ENCODE data around the gene TIAM2. TPM values are rescaled to one million over a fixed set of nuclear protein-coding genes. Genes with fewer than 3 reads are reported as not detected.

TIAM2 gene
- total and polyA plus RNA-seq, 7 donors, result 1.2 to 15.8 (median 11.0) TPM

DNA sequence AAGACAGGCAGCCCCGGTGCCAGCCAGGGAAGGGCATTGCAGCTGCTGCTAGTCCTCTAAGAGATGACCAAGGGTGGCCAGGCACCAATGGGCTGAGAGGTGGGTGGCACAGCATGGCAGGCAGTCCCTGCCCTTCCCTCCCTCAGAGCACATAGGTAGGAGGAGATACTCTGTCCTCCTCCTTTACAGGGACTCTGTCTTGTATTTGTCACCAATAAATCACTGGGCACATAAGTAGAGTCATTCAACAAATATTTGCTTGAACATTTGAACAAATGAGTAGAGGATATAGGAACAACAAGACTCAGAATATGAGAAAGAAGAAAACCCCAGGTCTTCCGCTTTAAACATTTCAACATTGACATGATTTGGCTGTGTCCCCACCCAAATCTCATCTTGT is 199.3 kb downstream of the TIAM2 start:
- intact Hi-C loops (cut with DNase I), result no loop called here
- Histone ChIP-seq H3K27ac (no peak overlapping the region), H3K4me3 (no peak overlapping the region), H3K36me3 (no peaks in the 10 kb centered on the region), H3K4me1 (peaks cover 0 to 16% (median 14%) of the 10 kb centered on the region in 4 donors), H3K9me3 (no peaks in the 10 kb centered on the region), H3K27me3 (no peaks in the 10 kb centered on the region)
- WGBS, 2 donors, result 95 to 97% methylated on average over 2 of the region's 2 CpGs
- no peak for DNase-seq
- TF ChIP-seq, protein P1, sequence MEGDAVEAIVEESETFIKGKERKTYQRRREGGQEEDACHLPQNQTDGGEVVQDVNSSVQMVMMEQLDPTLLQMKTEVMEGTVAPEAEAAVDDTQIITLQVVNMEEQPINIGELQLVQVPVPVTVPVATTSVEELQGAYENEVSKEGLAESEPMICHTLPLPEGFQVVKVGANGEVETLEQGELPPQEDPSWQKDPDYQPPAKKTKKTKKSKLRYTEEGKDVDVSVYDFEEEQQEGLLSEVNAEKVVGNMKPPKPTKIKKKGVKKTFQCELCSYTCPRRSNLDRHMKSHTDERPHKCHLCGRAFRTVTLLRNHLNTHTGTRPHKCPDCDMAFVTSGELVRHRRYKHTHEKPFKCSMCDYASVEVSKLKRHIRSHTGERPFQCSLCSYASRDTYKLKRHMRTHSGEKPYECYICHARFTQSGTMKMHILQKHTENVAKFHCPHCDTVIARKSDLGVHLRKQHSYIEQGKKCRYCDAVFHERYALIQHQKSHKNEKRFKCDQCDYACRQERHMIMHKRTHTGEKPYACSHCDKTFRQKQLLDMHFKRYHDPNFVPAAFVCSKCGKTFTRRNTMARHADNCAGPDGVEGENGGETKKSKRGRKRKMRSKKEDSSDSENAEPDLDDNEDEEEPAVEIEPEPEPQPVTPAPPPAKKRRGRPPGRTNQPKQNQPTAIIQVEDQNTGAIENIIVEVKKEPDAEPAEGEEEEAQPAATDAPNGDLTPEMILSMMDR (IDR thresholded peaks at IDR 0.05), result no peak
- TF ChIP-seq POLR2A (IDR thresholded peaks at IDR 0.05) (no peak), EP300 (IDR thresholded peaks at IDR 0.05) (no peak), POLR2AphosphoS5 (IDR thresholded peaks at IDR 0.05) (no peak)

DNA sequence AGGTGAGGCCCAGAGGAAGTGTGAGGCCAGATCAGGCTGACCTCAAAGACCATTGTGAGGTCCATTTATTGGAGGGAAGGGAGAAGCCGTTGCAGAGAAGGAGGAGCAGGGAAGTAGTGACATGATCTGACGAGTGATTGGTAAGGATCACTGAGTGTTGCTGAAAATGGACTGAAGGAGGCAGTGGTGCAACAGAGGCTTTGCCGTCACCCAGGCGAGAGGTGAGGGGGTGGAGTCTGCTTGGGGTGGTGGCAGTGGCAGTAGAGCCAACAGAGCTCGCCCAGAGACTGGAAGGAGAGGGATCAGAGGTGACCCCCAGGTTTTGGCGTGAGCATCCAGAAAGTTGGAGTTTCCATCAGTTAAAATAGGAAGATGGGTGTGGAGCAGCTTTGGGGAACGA is 200.8 kb downstream of the TIAM2 start:
- Histone ChIP-seq H3K4me1 (peaks cover 0 to 8% (median 5%) of the 10 kb centered on the region in 4 donors), H3K9me3 (no peaks in the 10 kb centered on the region), H3K4me3 (no peak overlapping the region), H3K27me3 (no peaks in the 10 kb centered on the region), H3K27ac (no peak overlapping the region), H3K36me3 (no peaks in the 10 kb centered on the region)
- DNase-seq, result no peak
- WGBS, 2 donors, result 95% methylated on average over 7 of the region's 7 CpGs
- no peak for TF ChIP-seq POLR2AphosphoS5 (IDR thresholded peaks at IDR 0.05)
- no peak for TF ChIP-seq POLR2A (IDR thresholded peaks at IDR 0.05)
- no peak for TF ChIP-seq EP300 (IDR thresholded peaks at IDR 0.05)
- TF ChIP-seq, protein P1 (IDR thresholded peaks at IDR 0.05), result no peak
- intact Hi-C loops (cut with DNase I), result no loop called here

DNA sequence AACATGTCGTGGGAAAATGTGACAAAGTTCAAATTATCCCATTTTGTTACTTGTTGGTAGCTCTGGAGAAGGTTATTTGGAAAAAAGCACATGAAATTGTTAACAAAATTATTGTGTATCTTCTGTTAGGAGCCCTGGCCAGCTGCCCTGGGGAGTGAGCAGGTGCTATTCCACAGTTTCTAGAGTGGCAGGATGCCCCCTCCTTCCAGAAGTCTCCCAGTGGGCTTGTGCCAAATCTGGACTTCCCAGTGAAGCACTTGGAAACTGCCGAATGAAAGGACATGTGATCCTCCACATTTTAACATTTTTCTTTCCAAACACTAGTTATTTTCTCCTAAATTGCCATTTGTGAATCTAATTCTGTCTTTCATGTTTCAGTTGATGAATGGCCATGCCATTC is 201.8 kb downstream of the TIAM2 start:
- TF ChIP-seq EP300 (IDR thresholded peaks at IDR 0.05) (no peak), POLR2AphosphoS5 (IDR thresholded peaks at IDR 0.05) (no peak), POLR2A (IDR thresholded peaks at IDR 0.05) (no peak)
- TF ChIP-seq, protein P1 (IDR thresholded peaks at IDR 0.05), result no peak
- H3K9me3 ChIP-seq, result no peaks in the 10 kb centered on the region
- no peak overlapping the region for H3K4me3 ChIP-seq
- no peak overlapping the region for H3K27ac ChIP-seq
- intact Hi-C loops (cut with DNase I), result no loop called here
- H3K4me1 ChIP-seq, result peaks cover 0 to 15% (median 12%) of the 10 kb centered on the region in 4 donors
- no peak for DNase-seq
- H3K36me3 ChIP-seq, result no peaks in the 10 kb centered on the region
- WGBS, 2 donors, result 67 to 76% methylated on average over 2 of the region's 2 CpGs
- H3K27me3 ChIP-seq, result no peaks in the 10 kb centered on the region

DNA sequence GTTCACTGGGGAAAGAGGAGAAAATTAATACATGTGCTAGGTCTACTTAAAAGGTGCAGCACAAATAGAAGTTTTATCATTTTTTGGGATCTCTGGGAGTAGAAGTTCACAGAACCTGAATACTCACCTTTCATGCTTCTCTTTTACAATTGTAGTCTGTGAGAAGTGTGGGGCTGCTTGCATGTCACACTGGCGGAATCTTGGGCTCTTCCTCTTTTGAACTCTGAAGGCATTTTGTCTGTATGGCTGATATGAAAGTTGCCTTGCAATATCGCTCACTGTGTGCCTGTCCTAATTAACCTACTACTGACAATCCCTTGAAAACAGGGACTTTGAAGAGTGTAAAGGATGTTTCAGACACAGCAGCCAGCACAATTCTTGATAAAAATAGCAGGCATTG is 202.8 kb downstream of the TIAM2 start:
- no peaks in the 10 kb centered on the region for H3K27me3 ChIP-seq
- no peak for TF ChIP-seq POLR2AphosphoS5 (IDR thresholded peaks at IDR 0.05)
- TF ChIP-seq, protein P1 (IDR thresholded peaks at IDR 0.05), result no peak
- TF ChIP-seq POLR2A (IDR thresholded peaks at IDR 0.05), result no peak
- no peak for TF ChIP-seq EP300 (IDR thresholded peaks at IDR 0.05)
- H3K4me1 ChIP-seq, result peaks cover 0 to 22% (median 18%) of the 10 kb centered on the region in 4 donors
- DNase-seq, result no peak
- intact Hi-C loops (cut with DNase I), result no loop called here
- H3K27ac ChIP-seq, result no peak overlapping the region
- H3K4me3 ChIP-seq, result no peak overlapping the region
- H3K9me3 ChIP-seq, result no peaks in the 10 kb centered on the region
- H3K36me3 ChIP-seq, result no peaks in the 10 kb centered on the region
- WGBS, 2 donors, result 93 to 96% methylated on average over 2 of the region's 2 CpGs

DNA sequence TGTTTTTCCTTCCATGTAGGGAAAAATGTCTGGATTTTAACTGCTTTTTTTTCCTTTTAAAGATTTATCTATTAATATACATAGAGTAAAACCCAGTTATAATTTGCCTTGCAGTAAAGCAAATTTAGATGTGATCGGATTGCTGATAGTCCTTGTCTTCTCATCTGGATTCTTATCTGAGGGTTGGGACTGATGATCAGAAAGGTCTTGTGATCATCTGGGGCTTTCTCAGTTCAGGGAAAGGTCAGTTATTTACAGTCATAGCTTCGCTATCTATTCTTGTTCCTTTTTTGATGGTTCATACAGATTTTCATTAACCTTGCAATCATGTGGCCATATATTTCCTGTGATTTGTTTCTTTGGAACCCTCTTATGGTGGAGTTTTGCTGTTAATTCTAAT is 204.9 kb downstream of the TIAM2 start:
- H3K4me3 ChIP-seq, result no peak overlapping the region
- H3K27me3 ChIP-seq, result no peaks in the 10 kb centered on the region
- DNase-seq, result no peak
- H3K9me3 ChIP-seq, result no peaks in the 10 kb centered on the region
- intact Hi-C loops (cut with DNase I), result no loop called here
- no peaks in the 10 kb centered on the region for H3K36me3 ChIP-seq
- peaks cover 0 to 22% (median 18%) of the 10 kb centered on the region in 4 donors for H3K4me1 ChIP-seq
- H3K27ac ChIP-seq, result peak overlapping the region in 1 of 4 donors; percentile 87
- TF ChIP-seq, protein P1 (IDR thresholded peaks at IDR 0.05), result no peak
- no peak for TF ChIP-seq EP300 (IDR thresholded peaks at IDR 0.05)
- no peak for TF ChIP-seq POLR2AphosphoS5 (IDR thresholded peaks at IDR 0.05)
- no peak for TF ChIP-seq POLR2A (IDR thresholded peaks at IDR 0.05)
- 75 to 92% methylated on average over 2 of the region's 2 CpGs for WGBS, 2 donors

Data from sigmoid colon (tissue), 7 donors.